Keratinocyte (primary cell): ENCODE results near the gene SIMC1. TPM values are rescaled to one million over a fixed set of nuclear protein-coding genes. Genes with fewer than 3 reads are reported as not detected.

Experiments
- DNase-seq: peaks from one replicate; pipeline ENCODE4 v3.0.0-alpha.2; 2011; ENCODE audit warnings: low read depth, missing footprints, low spot score
- FAIRE-seq: peaks from 2 replicates; lab custom pipeline; 2011; peaks lifted over from hg19 to GRCh38; lab: Jason Lieb, UNC
- H2AFZ ChIP-seq: 2 replicates; pipeline ENCODE4 v1.6.0; 2012; ENCODE audit warnings: low read length, control low read depth, inconsistent platforms; ENCODE audit not compliant: control insufficient read depth
- H3K27ac ChIP-seq: 2 replicates; pipeline ENCODE4 v1.5.1; 2011; ENCODE audit warnings: low read length; ENCODE audit not compliant: control insufficient read depth, insufficient read depth
- H3K27me3 ChIP-seq: 3 replicates; pipeline ENCODE4 v1.6.0; 2011; ENCODE audit warnings: low read length; ENCODE audit not compliant: control insufficient read depth, insufficient read depth; ENCODE audit errors: extremely low read depth
- H3K36me3 ChIP-seq, 2 experiments: 2 replicates in 1 of 2; 3 replicates in 1 of 2; pipeline ENCODE4 v1.5.1; 2011; ENCODE audit warnings: low read length in 2 of 2, mild to moderate bottlenecking in 1 of 2; ENCODE audit not compliant: control insufficient read depth in 2 of 2, insufficient read depth in 2 of 2; ENCODE audit errors: extremely low read depth in 1 of 2
- H3K4me1 ChIP-seq: 3 replicates; pipeline ENCODE4 v1.5.1; 2011; ENCODE audit warnings: low read length; ENCODE audit not compliant: control insufficient read depth, insufficient read depth; ENCODE audit errors: extremely low read depth
- H3K4me2 ChIP-seq: 3 replicates; pipeline ENCODE4 v1.6.0; 2011; ENCODE audit warnings: low read depth, low read length; ENCODE audit not compliant: control insufficient read depth, insufficient read depth; ENCODE audit errors: extremely low read depth
- H3K4me3 ChIP-seq, 3 experiments: fragments of 200-600 bp in 1 of 3; sonication (generic) in 1 of 3; 2 replicates in 2 of 3; 3 replicates in 1 of 3; pipeline ENCODE4 v1.5.1; 2011 to 2016; ENCODE audit warnings: low read length in 3 of 3, mild to moderate bottlenecking in 3 of 3, control low read depth in 2 of 3, inconsistent platforms in 1 of 3, low read depth in 1 of 3, mixed read lengths in 1 of 3, mixed run types in 1 of 3, moderate library complexity in 1 of 3; ENCODE audit not compliant: control insufficient read depth in 2 of 3, insufficient read depth in 2 of 3; ENCODE audit errors: extremely low read depth in 1 of 3
- H3K79me2 ChIP-seq: 2 replicates; pipeline ENCODE4 v1.6.0; 2012; ENCODE audit warnings: low read length; ENCODE audit not compliant: control insufficient read depth, insufficient read depth
- H3K9ac ChIP-seq: 3 replicates; pipeline ENCODE4 v1.6.0; 2011; ENCODE audit warnings: low read length; ENCODE audit not compliant: control insufficient read depth, insufficient read depth; ENCODE audit errors: extremely low read depth
- H3K9me1 ChIP-seq: 3 replicates; pipeline ENCODE4 v1.6.0; 2011; ENCODE audit warnings: low read length; ENCODE audit not compliant: control insufficient read depth, insufficient read depth; ENCODE audit errors: extremely low read depth
- H3K9me3 ChIP-seq: 2 replicates; pipeline ENCODE4 v1.5.1; 2012; ENCODE audit warnings: low read depth, low read length; ENCODE audit not compliant: control insufficient read depth
- H4K20me1 ChIP-seq: 3 replicates; pipeline ENCODE4 v1.6.0; 2011; ENCODE audit warnings: low read length; ENCODE audit not compliant: control insufficient read depth, insufficient read depth; ENCODE audit errors: extremely low read depth
- EZH2 ChIP-seq: IDR thresholded peaks from one replicate; pipeline ENCODE4 v1.6.1; 2012; ENCODE audit warnings: inconsistent platforms, mild to moderate bottlenecking, low read length, moderate library complexity
- dilution Hi-C: fragments of 300-500 bp; cut with MboI; formaldehyde crosslinking; loops from one replicate; pipeline ENCODE4 v1.7.0; 2020; ENCODE audit warnings: low sequenced_read_pairs; ENCODE audit not compliant: extremely low pct_ligation_motif_present
- polyA plus RNA-seq, 5 experiments: library from polyadenylated mRNA; depleted of rRNA in 3 of 5; stranded (reverse) in 3 of 5; stranded (forward) in 1 of 5; unstranded in 1 of 5; fragments of >200 nt; gene quantifications; 1 replicate in 1 of 5; 2 replicates in 3 of 5; 3 replicates in 1 of 5; pipeline versions ENCODE4 v1.2.1 to v1.2.3, GENCODE V29; 2011 to 2012; ENCODE audit warnings: missing spikeins in 2 of 5, low read depth in 1 of 5, low replicate concordance in 1 of 5
- TF ChIP-seq, protein P1 (sequence below), 3 experiments: IDR thresholded peaks in 1 of 3; conservative IDR thresholded peaks in 1 of 3; optimal IDR thresholded peaks in 1 of 3; 2 replicates in 2 of 3; 3 replicates in 1 of 3; pipeline versions ENCODE3 to v1.5.1; 2011; ENCODE audit warnings: low read length in 3 of 3, mild to moderate bottlenecking in 3 of 3, moderate library complexity in 2 of 3, control low read depth in 1 of 3, inconsistent platforms in 1 of 3; ENCODE audit not compliant: insufficient read depth in 2 of 3; ENCODE audit errors: extremely low read depth in 1 of 3

SIMC1 gene
- polyA plus RNA-seq, 1 donor (not counting 4 experiments of a cell fraction or from before 2014, with no cell fraction given): 5.2 TPM

DNA sequence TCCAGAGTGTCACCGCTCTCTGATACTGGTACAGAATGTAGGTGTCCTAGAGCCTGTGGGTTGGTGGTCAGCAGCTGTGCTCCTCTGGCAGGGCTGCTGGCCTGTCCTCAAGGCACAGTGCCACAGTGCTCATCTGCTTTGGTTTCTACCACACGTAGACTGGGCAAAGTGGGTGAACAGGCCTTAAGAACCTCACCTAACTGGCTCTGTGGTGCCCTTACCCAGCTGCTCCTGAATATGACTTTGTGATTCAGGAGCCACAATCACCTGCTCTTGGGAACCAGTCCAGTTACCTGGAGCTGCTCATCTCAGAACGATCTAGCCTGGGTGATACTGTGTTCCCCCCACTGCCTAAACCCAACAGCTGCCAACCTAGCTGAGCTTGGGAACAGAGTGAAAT, 143.8 kb downstream of the SIMC1 start:
- FAIRE-seq (no peak), DNase-seq (no peak)
- Histone ChIP-seq H4K20me1 (peaks cover 6% of the 10 kb centered on the region), H3K4me2 (no peak overlapping the region), H3K4me1 (peaks cover 7% of the 10 kb centered on the region), H3K9me1 (no peaks in the 10 kb centered on the region), H3K9ac (no peak overlapping the region), H3K36me3 (peaks cover 41 to 54% of the 10 kb centered on the region in 2 experiments), H3K9me3 (no peaks in the 10 kb centered on the region), H3K27me3 (no peaks in the 10 kb centered on the region), H2AFZ (no peak overlapping the region), H3K4me3 (no peak overlapping the region), H3K79me2 (peaks cover 21% of the 10 kb centered on the region), H3K27ac (no peak overlapping the region)
- dilution Hi-C loops: no loop called here
- TF ChIP-seq, protein P1, sequence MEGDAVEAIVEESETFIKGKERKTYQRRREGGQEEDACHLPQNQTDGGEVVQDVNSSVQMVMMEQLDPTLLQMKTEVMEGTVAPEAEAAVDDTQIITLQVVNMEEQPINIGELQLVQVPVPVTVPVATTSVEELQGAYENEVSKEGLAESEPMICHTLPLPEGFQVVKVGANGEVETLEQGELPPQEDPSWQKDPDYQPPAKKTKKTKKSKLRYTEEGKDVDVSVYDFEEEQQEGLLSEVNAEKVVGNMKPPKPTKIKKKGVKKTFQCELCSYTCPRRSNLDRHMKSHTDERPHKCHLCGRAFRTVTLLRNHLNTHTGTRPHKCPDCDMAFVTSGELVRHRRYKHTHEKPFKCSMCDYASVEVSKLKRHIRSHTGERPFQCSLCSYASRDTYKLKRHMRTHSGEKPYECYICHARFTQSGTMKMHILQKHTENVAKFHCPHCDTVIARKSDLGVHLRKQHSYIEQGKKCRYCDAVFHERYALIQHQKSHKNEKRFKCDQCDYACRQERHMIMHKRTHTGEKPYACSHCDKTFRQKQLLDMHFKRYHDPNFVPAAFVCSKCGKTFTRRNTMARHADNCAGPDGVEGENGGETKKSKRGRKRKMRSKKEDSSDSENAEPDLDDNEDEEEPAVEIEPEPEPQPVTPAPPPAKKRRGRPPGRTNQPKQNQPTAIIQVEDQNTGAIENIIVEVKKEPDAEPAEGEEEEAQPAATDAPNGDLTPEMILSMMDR (optimal IDR thresholded peaks at IDR 0.05 in 1 of 3, IDR thresholded peaks at IDR 0.05 in 1 of 3, conservative IDR thresholded peaks at IDR 0.05 in 1 of 3; ENCODE audit: extremely low read depth in 1 of 3, insufficient read depth in 2 of 3, low read length in 3 of 3): no peak
- no peak for TF ChIP-seq EZH2

DNA sequence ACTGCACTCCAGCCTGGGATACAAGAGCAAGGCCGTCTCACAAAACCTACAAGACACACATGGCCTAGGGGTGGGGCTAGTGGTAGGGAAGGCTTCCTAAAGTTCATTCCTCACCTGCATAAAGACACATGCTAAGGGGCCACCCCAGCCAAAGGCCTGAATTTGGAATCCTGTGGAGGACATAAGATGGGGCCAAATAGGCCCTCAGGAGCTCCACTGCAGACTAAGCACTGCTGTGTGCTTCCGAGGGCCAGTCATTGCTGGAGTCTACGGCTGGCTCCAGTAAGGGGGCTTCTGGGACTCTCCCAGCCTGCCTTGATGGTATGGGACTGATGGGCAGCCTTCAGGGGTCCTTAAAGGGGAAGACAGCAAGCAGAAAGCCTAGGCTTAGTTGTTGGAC, 144.5 kb downstream of the SIMC1 start:
- Histone ChIP-seq H3K27me3 (no peaks in the 10 kb centered on the region), H3K4me1 (peaks cover 13% of the 10 kb centered on the region), H4K20me1 (peaks cover 6% of the 10 kb centered on the region), H2AFZ (no peak overlapping the region), H3K4me3 (no peak overlapping the region), H3K79me2 (peaks cover 29% of the 10 kb centered on the region), H3K9me1 (no peaks in the 10 kb centered on the region), H3K27ac (no peak overlapping the region), H3K9me3 (no peaks in the 10 kb centered on the region), H3K36me3 (peaks cover 41 to 54% of the 10 kb centered on the region in 2 experiments), H3K9ac (no peak overlapping the region), H3K4me2 (no peak overlapping the region)
- DNase-seq: no peak
- FAIRE-seq: no peak
- dilution Hi-C loops: no loop called here
- no peak for TF ChIP-seq EZH2
